Gastrocnemius medialis (tissue), 4 donors: Measurements from ENCODE around the gene WDR6. TPM values are rescaled to one million over a fixed set of nuclear protein-coding genes. Genes with fewer than 3 reads are reported as not detected.

ENCODE experiments used
- ATAC-seq, 2 donors: fragments of 150-250 bp; one replicate each; pipeline ENCODE4 v1.9.1; 2016
- DNase-seq, 2 donors: peaks; one replicate each; pipeline ENCODE4 v3.0.0-alpha.2; 2019
- H3K27ac ChIP-seq, 4 donors: fragments of 200-600 bp; sonication (generic); 1 replicate in 1 of 4; 2 replicates in 3 of 4; pipeline ENCODE4 v1.5.1; 2016 to 2018; ENCODE audit warnings: mild to moderate bottlenecking in 2 of 4, moderate library complexity in 1 of 4
- H3K27me3 ChIP-seq, 3 donors: fragments of 200-600 bp; sonication (generic) in 2 of 3; 1 replicate in 1 of 3; 2 replicates in 2 of 3; pipeline versions ENCODE4 v1.5.1 to v1.6.0; 2016 to 2019; ENCODE audit warnings: mild to moderate bottlenecking in 1 of 3, moderate library complexity in 1 of 3
- H3K36me3 ChIP-seq, 2 donors: fragments of 200-600 bp; sonication (generic) in 1 of 2; one replicate each; pipeline ENCODE4 v1.5.1; 2017 to 2018
- H3K4me1 ChIP-seq, 2 donors: fragments of 200-600 bp; sonication (generic) in 1 of 2; one replicate each; pipeline ENCODE4 v1.5.1; 2016 to 2017; ENCODE audit warnings: mild to moderate bottlenecking in 2 of 2
- H3K4me3 ChIP-seq, 4 donors: fragments of 200-600 bp; sonication (generic) in 3 of 4; 1 replicate in 1 of 4; 2 replicates in 3 of 4; pipeline ENCODE4 v1.5.1; 2016 to 2019; ENCODE audit warnings: mild to moderate bottlenecking in 2 of 4
- H3K9me3 ChIP-seq, 3 donors: fragments of 200-600 bp; sonication (generic) in 2 of 3; 1 replicate in 1 of 3; 2 replicates in 2 of 3; pipeline ENCODE4 v1.5.1; 2016 to 2019
- CTCF ChIP-seq, 5 experiments: fragments of 450-650 bp in 3 of 5; fragments of 200-600 bp in 2 of 5; sonication (generic) in 2 of 5; IDR thresholded peaks in 4 of 5; conservative IDR thresholded peaks in 1 of 5; 1 replicate in 4 of 5; 2 replicates in 1 of 5; pipeline ENCODE4 v1.5.1; 2016 to 2019; ENCODE audit warnings: antibody characterized with exemption in 5 of 5, mild to moderate bottlenecking in 3 of 5, moderate library complexity in 3 of 5
- POLR2A ChIP-seq, 2 donors: fragments of 450-650 bp; IDR thresholded peaks; one replicate each; pipeline ENCODE4 v1.6.1; 2017; ENCODE audit warnings: antibody characterized with exemption in 2 of 2, mild to moderate bottlenecking in 2 of 2, moderate library complexity in 2 of 2
- in situ Hi-C, 4 donors: fragments of 200-750 bp; cut with MboI; loops; one replicate each; pipeline versions ENCODE4 v1.15.0 to v1.8.0; 2017; ENCODE audit warnings: low sequenced_read_pairs in 4 of 4
- intact Hi-C: fragments of 100-400 bp; cut with DNase I; formaldehyde crosslinking; loops from one replicate; pipeline ENCODE4 v1.15.1; 2023; ENCODE audit warnings: low total_unique reads
- total RNA-seq, 4 donors: library from RNA; depleted of rRNA; stranded (reverse); fragments of >200 nt; gene quantifications; one replicate each; pipeline versions ENCODE4 v1.1.0 to v1.2.3, GENCODE V29; 2016

The WDR6 gene
- total RNA-seq, result 10 to 100 TPM; 40.4 to 50.9 (median 45.5) TPM

GRCh38 chr3:49007068-49007770, at the start of gene WDR6:
WDR6 (plus strand) TSS chr3:49007391; CDS start chr3:49007432, 41 bp downstream.
- TF ChIP-seq POLR2A (IDR thresholded peaks at IDR 0.05) (peak; percentile 74 to 80), CTCF (IDR thresholded peaks at IDR 0.05 in 4 of 5, conservative IDR thresholded peaks at IDR 0.05 in 1 of 5) (peak; percentile 33 to 66 (median 58))
- peak within 1 kb of the TSS; percentile 85 to 99 (median 97) for H3K4me3 ChIP-seq
- peaks cover 15 to 26% of the 10 kb centered on the region in 2 donors for H3K4me1 ChIP-seq
- H3K9me3 ChIP-seq, result no peaks in the 10 kb centered on the region
- H3K27ac ChIP-seq, result peak within 1 kb of the TSS; percentile 95 to 100 (median 99)
- in situ Hi-C loops, result no loop called here
- intact Hi-C loops, result loop anchor here (1.0 kb wide), 3 partner anchors 14 to 87 kb away; partner anchors contain the start of genes P4HTM and QRICH1
- H3K36me3 ChIP-seq, result no peaks in the 10 kb centered on the region
- ATAC-seq (peak; percentile 91 to 94), DNase-seq (peak; percentile 97 to 98)
- no peaks in the 10 kb centered on the region for H3K27me3 ChIP-seq

- Histone ChIP-seq H3K4me3 (no peak overlapping the region), H3K27me3 (no peaks in the 10 kb centered on the region), H3K36me3 (peaks cover 0 to 41% of the 10 kb centered on the region in 2 donors), H3K27ac (peak overlapping the region in 3 of 4 donors; percentile 0 to 33 (median 25)), H3K9me3 (no peaks in the 10 kb centered on the region), H3K4me1 (peaks cover 5 to 12% of the 10 kb centered on the region in 2 donors)
- no peak for ATAC-seq
- DNase-seq, result no peak
- in situ Hi-C loops (no loop called here), intact Hi-C loops (no loop called here)
- TF ChIP-seq POLR2A (IDR thresholded peaks at IDR 0.05) (no peak), CTCF (IDR thresholded peaks at IDR 0.05 in 4 of 5, conservative IDR thresholded peaks at IDR 0.05 in 1 of 5) (no peak)
These were observed 46.3 kb upstream of the WDR6 start for GRCh38 chr3:48960841-48961413.

- Histone ChIP-seq H3K36me3 (peaks cover 0 to 46% of the 10 kb centered on the region in 2 donors), H3K4me1 (peaks cover 17 to 20% of the 10 kb centered on the region in 2 donors), H3K27me3 (no peaks in the 10 kb centered on the region), H3K27ac (no peak overlapping the region), H3K4me3 (no peak overlapping the region), H3K9me3 (no peaks in the 10 kb centered on the region)
- in situ Hi-C loops, result no loop called here
- DNase-seq, result no peak
- intact Hi-C loops, result no loop called here
- no peak for ATAC-seq
- TF ChIP-seq POLR2A (IDR thresholded peaks at IDR 0.05) (no peak), CTCF (IDR thresholded peaks at IDR 0.05 in 4 of 5, conservative IDR thresholded peaks at IDR 0.05 in 1 of 5) (no peak)
These were observed 44.9 kb upstream of the WDR6 start for GRCh38 chr3:48962340-48962739.

- ATAC-seq, result no peak
- DNase-seq, result no peak
- Histone ChIP-seq H3K27me3 (no peaks in the 10 kb centered on the region), H3K27ac (no peak overlapping the region), H3K4me1 (peaks cover 19 to 21% of the 10 kb centered on the region in 2 donors), H3K4me3 (no peak overlapping the region), H3K36me3 (peaks cover 0 to 48% of the 10 kb centered on the region in 2 donors), H3K9me3 (no peaks in the 10 kb centered on the region)
- TF ChIP-seq CTCF (IDR thresholded peaks at IDR 0.05 in 4 of 5, conservative IDR thresholded peaks at IDR 0.05 in 1 of 5) (no peak), POLR2A (IDR thresholded peaks at IDR 0.05) (no peak)
- intact Hi-C loops (no loop called here), in situ Hi-C loops (no loop called here)
These were observed 44.3 kb upstream of the WDR6 start for GRCh38 chr3:48962939-48963338.
